ENCODE measurements around the gene MX2.
"Not testable (repeated sequence)": the region's sequence is repeated elsewhere in the genome, so short reads cannot be mapped to it uniquely, and the experiment has no call there.

MX2 gene

DNA sequence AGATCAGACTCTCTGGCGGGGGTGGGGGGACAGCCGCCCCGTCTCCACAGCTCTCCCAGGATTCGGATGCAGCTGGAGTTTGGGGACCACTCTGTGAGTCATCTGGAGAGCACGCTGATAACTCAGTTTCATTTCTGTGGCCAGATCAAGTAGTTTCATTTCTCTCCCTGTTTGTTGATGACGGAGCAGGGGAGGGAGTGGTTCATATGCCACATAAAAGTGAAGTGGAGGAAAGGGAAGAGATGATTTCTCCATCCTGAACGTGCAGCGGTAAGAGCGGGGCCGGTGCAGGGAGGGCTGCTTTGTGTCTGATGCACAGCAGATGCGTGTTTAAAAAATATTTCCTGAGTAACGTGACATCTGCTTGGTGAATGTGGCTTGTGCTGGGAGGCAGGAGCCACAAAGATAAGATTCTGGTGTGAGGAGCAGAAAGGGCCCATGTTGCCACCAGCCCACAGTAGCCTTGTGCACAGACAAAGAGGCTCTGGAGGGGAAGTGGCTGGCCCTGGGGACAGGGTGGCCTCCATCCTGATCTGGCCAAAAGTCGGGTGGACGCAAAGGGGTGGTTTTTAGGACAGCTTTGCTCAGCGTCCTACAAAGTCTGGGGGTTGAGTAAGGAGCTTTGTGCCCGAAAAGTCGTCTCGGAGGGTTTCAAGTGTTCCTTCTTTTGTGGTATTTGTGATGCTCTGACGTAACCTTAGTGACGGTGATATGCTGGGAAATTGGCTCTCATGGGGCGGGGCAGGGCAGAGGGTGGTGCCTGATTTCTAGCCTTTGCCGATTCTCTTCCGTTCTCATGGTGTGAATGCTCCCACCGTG lies at the start of gene MX2:
Gene MX2, plus strand, starts transcription at position 242 of the 819 bp plus-strand sequence. CDS start 14,880 bp downstream, outside the sequence.
- peak; percentile 91 for DNase-seq

DNA sequence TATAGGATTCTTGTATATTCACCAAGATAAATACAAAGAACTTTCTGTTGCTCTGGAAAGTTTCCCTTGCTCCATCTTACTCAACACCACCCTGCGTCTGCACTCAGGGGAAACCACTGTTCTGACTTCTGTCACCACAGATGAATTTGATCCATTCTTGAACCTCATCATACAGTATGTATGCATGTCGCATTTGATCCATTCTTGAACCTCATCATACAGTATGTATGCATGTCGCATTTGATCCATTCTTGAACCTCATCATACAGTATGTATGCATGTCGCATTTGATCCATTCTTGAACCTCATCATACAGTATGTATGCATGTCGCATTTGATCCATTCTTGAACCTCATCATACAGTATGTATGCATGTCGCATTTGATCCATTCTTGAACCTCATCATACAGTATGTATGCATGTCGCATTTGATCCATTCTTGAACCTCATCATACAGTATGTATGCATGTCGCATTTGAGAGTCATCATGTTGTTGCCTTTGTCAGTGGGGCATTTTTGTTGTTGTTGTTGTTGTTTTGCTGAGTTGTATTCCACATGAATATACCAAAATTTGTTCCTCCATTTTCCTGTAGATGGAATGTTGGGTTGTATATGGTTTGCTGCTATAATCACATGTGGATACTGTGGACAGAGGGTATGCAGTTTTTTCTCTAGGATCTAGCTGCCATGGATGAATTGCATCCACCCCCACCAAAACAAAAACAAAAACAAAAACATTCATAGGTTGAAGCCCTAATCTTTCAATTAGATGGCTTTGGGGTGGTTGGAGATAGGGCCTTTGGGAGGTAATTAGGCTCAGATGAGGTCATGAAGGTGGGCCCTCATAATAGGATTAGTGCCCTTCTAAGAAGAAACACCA lies 48.3 kb upstream of the MX2 start:
- not testable (repeated sequence) for DNase-seq

DNA sequence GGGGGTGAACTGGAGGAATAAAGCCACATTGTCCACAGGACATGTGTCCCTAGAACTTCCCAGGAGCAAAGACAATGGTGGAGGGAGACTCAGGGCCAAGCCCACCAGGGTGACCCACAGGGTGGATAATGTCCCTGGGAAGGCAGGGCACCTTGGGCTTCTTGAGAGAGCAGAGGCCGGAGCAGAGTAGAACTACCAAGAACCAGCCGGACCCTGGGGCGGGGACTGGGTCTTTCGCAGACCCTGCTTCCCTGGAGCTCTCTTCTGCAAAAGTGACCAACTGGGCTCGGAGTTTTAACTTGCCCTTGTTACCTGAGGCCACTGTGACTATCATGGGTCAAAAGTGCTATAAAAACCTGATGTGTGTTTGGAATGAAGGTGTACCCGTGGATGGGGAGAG lies 46.1 kb upstream of the MX2 start:
- DNase-seq: no peak

GRCh38 chr21:41316200-41317062 lies 45.4 kb upstream of the MX2 start, which contains the start of gene FAM3B:
TSS of gene FAM3B (plus strand) at chr21:41316801. CDS start at chr21:41316880, 79 bp downstream.
- no peak for DNase-seq

GRCh38 chr21:41317063-41317392 lies 44.8 kb upstream of the MX2 start:
- DNase-seq: no peak

- DNase-seq: no peak
These were observed 44.4 kb upstream of the MX2 start for GRCh38 chr21:41317458-41317857.

DNA sequence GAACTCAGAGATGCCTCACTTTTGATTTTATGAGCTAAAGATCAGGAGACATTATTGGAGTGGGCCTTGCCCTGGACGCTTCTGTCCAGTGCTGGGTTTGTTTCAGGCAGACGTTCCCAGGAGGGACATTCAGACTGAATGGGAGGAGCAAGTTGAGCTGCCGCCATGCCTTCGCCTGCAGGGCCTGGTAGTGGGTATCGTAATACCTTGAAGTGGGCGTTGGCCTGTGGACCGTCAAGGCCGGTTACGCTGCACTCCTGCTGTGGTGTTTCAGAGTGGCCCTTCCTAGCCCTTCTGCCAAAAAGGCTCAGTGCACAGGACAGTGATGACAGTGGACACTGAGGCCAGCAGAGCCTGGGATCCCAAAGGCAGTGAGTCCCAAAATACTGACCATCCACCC lies 43.6 kb upstream of the MX2 start:
- DNase-seq: no peak

- no peak for DNase-seq
These were observed 42.6 kb upstream of the MX2 start for GRCh38 chr21:41319273-41319672.

- no peak for DNase-seq
These were observed 40.5 kb upstream of the MX2 start for GRCh38 chr21:41321211-41321907.

GRCh38 chr21:41321908-41322495 lies 39.8 kb upstream of the MX2 start:
- no peak for DNase-seq

- DNase-seq: no peak
These were observed 39.1 kb upstream of the MX2 start for GRCh38 chr21:41322496-41323382.

DNA sequence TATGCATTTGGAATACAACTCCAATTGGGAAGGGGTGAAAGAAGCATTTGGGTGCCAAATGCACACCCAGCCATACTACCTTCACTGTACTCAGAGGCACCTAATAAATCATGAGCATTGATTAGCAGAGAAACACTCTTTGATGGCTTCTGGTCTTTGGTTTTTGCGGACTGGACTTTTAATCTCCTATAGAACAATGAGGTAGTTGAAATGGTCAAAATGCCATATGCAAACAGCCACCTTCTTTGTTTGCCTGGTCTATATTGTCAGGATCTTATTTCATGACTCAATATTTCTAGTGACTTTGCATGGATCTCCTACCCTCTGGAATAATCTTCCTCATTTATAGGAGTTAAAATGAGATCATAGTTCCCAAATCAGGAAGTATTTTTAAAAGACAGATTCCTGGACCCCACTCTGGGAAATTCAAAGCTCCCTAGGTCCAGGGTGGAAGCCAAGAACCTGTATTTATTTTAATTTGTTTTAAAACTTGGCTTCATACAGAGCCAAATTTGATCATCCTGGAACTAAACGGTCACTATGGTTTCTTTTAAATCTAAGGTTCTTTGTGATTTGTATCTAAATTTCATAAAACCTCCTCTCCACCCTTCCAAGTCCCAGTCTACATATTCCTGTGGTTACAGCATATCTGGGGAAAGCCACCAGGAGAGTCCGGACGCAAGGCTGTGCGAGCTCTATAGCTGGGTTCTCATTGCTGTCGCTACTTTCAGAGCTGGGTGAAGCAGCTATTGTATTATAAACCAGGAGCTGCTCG lies 36.5 kb upstream of the MX2 start:
- DNase-seq: no peak

- DNase-seq: no peak
These were observed 35.3 kb upstream of the MX2 start for GRCh38 chr21:41326414-41327080.

DNA sequence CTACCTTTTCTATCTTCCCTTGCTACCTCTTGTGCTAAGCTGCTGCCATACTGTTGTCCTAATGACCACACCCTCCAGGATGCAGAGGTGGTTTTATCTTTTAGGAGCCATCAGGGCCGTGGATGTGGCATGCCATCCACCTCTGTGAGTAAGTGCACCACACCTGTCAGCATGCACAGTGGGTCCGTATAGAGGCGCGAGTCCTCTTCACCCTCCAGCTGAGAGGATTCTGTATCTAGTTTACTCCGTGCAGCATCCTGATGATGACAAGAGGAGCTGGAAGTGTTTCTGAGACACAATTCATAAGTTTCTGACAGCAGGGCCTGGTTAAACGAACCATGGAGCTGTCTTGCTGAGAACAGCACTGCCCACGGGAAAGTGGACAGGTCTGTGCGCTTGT lies 34.1 kb upstream of the MX2 start:
- DNase-seq: no peak

- DNase-seq: no peak
These were observed 32.9 kb upstream of the MX2 start for GRCh38 chr21:41328660-41329607.

DNA sequence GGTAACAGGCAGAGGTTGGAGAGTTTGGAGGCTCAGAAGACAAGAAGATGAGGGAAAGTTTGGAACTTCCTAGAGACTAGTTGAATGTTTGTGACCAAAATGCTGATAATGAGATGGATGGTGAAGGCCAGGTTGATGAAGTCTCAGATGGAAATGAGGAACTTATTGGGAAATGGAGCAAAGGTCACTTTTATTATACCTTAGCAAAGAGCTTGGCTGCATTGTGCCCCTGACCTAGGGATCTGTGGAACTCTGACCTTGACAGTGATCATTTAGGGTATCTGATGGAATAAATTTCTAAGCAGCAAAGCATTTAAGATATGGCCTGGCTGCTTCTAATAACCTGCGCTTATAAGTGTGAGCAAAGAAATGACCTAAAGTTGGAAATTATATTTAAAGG lies 28.1 kb upstream of the MX2 start:
- DNase-seq: no peak

GRCh38 chr21:41337515-41337914 lies 24.3 kb upstream of the MX2 start:
- no peak for DNase-seq

DNA sequence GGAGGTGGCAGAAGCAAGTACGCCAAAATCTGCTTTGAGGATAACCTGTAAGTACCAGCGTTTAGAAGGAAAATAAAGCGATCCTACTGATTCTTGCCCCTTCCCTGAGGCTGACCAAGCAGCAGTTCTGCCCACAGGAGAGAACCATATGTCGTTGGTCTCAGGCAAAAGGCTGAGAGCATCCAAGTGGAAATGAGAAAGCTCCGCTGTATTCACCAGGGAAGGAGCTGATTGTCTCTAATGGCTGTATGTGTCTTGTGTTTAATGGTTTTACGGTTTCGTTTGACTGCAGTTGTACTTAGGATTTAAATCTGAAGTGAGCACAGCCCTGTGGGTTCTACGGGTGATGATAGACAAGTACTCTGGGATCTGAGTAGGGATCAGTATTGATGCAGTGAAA lies 23.4 kb upstream of the MX2 start:
- DNase-seq: no peak

Measured in hematopoietic multipotent progenitor cell treated with erythropoietin and hydrocortisone succinate and interleukin-3 and kit ligand, for 4 days (in vitro differentiated cells).